H9 (cell line): ENCODE measurements around the gene GAREM2. TPM values are rescaled to one million over a fixed set of nuclear protein-coding genes. Genes with fewer than 3 reads are reported as not detected.

ENCODE experiments used
- DNase-seq: peaks from one replicate; pipeline ENCODE4 v3.0.0-alpha.2; 2017
- H2AFZ ChIP-seq: one replicate; pipeline ENCODE4 v1.6.1; 2013; ENCODE audit warnings: mild to moderate bottlenecking, low read length, control low read depth, moderate library complexity
- H2AK5ac ChIP-seq: 2 replicates; pipeline ENCODE4 v1.6.1; 2013; ENCODE audit warnings: low read length, control low read depth, mixed read lengths; ENCODE audit not compliant: insufficient read length
- H2BK120ac ChIP-seq: one replicate; pipeline ENCODE4 v1.6.1; 2013; ENCODE audit warnings: low read depth, mild to moderate bottlenecking, low read length, control low read depth, inconsistent platforms; ENCODE audit not compliant: poor library complexity, severe bottlenecking
- H2BK12ac ChIP-seq: 2 replicates; pipeline ENCODE4 v1.6.1; 2013; ENCODE audit warnings: low read length, control low read depth, mixed read lengths, low read depth; ENCODE audit not compliant: insufficient read length
- H2BK15ac ChIP-seq: 2 replicates; pipeline ENCODE4 v1.6.1; 2013; ENCODE audit warnings: low read depth, low read length, control low read depth
- H2BK20ac ChIP-seq: one replicate; pipeline ENCODE4 v1.6.1; 2013; ENCODE audit warnings: low read depth, mild to moderate bottlenecking, low read length, control low read depth, inconsistent platforms; ENCODE audit not compliant: poor library complexity, severe bottlenecking
- H2BK5ac ChIP-seq: 2 replicates; pipeline ENCODE4 v1.6.1; 2013; ENCODE audit warnings: low read length, control low read depth, mixed read lengths; ENCODE audit not compliant: insufficient read length
- H3K14ac ChIP-seq: 2 replicates; pipeline ENCODE4 v1.6.1; 2013; ENCODE audit warnings: low read length, control low read depth; ENCODE audit not compliant: insufficient read depth
- H3K18ac ChIP-seq: 2 replicates; pipeline ENCODE4 v1.6.1; 2013; ENCODE audit warnings: low read depth, mild to moderate bottlenecking, mixed read lengths, low read length, control low read depth; ENCODE audit not compliant: insufficient read length
- H3K23ac ChIP-seq: 2 replicates; pipeline ENCODE4 v1.6.1; 2013; ENCODE audit warnings: low read length, control low read depth, mixed read lengths, low read depth; ENCODE audit not compliant: insufficient read length
- H3K23me2 ChIP-seq: 2 replicates; pipeline ENCODE4 v1.6.1; 2013; ENCODE audit warnings: low read depth, mild to moderate bottlenecking, mixed read lengths, low read length, control low read depth; ENCODE audit not compliant: insufficient read length, poor library complexity, severe bottlenecking
- H3K27ac ChIP-seq: 2 replicates; pipeline ENCODE4 v1.5.1; 2013; ENCODE audit warnings: low read length, control low read depth, mixed read lengths, low read depth; ENCODE audit not compliant: insufficient read length
- H3K27me3 ChIP-seq: 2 replicates; pipeline ENCODE4 v1.6.1; 2013; ENCODE audit warnings: low read length, control low read depth, inconsistent platforms; ENCODE audit not compliant: insufficient read depth
- H3K4ac ChIP-seq: 2 replicates; pipeline ENCODE4 v1.6.1; 2013; ENCODE audit warnings: low read depth, mild to moderate bottlenecking, control low read depth, inconsistent platforms, low read length, moderate library complexity
- H3K4me1 ChIP-seq: 2 replicates; pipeline ENCODE4 v1.6.1; 2013; ENCODE audit warnings: low read length, control low read depth, inconsistent platforms; ENCODE audit not compliant: insufficient read depth
- H3K4me2 ChIP-seq: 2 replicates; pipeline ENCODE4 v1.6.1; 2013; ENCODE audit warnings: low read length, control low read depth, mixed read lengths; ENCODE audit not compliant: insufficient read length, insufficient read depth
- H3K56ac ChIP-seq: 2 replicates; pipeline ENCODE4 v1.6.1; 2013; ENCODE audit warnings: low read depth, mild to moderate bottlenecking, mixed read lengths, low read length, control low read depth; ENCODE audit not compliant: insufficient read length
- H3K79me1 ChIP-seq: 2 replicates; pipeline ENCODE4 v1.6.1; 2013; ENCODE audit warnings: low read depth, mild to moderate bottlenecking, moderate library complexity, low read length, control low read depth, inconsistent platforms; ENCODE audit not compliant: insufficient read depth, poor library complexity, severe bottlenecking
- H3K79me2 ChIP-seq: 2 replicates; pipeline ENCODE4 v1.6.1; 2013; ENCODE audit warnings: low read length, control low read depth, inconsistent platforms; ENCODE audit not compliant: insufficient read depth
- H3K9ac ChIP-seq: 2 replicates; pipeline ENCODE4 v1.6.1; 2013; ENCODE audit warnings: low read length, control low read depth, mixed read lengths; ENCODE audit not compliant: insufficient read length; ENCODE audit errors: extremely low read depth
- H3K9me3 ChIP-seq: one replicate; pipeline ENCODE4 v1.6.1; 2013; ENCODE audit warnings: low read depth, low read length, inconsistent platforms; ENCODE audit not compliant: control insufficient read depth
- H3T11ph ChIP-seq: one replicate; pipeline ENCODE4 v1.6.1; 2013; ENCODE audit warnings: mild to moderate bottlenecking, low read length, control low read depth, inconsistent platforms
- H4K20me1 ChIP-seq: one replicate; pipeline ENCODE4 v1.6.1; 2013; ENCODE audit not compliant: control insufficient read depth, insufficient read length, insufficient read depth
- H4K5ac ChIP-seq: 2 replicates; pipeline ENCODE4 v1.6.1; 2013; ENCODE audit warnings: low read depth, mild to moderate bottlenecking, mixed read lengths, low read length, control low read depth; ENCODE audit not compliant: insufficient read length
- H4K8ac ChIP-seq: replicated peaks from 2 replicates; pipeline ENCODE4 v1.6.1; 2013; ENCODE audit warnings: low read length, control low read depth, mixed read lengths, low read depth; ENCODE audit not compliant: insufficient read length
- H4K91ac ChIP-seq: 2 replicates; pipeline ENCODE4 v1.6.1; 2013; ENCODE audit warnings: low read depth, mild to moderate bottlenecking, moderate library complexity, mixed read lengths, low read length, control low read depth; ENCODE audit not compliant: insufficient read length
- H3K27ac Mint-ChIP-seq, 3 experiments: 2 replicates in 2 of 3; 3 replicates in 1 of 3; pipeline ENCODE4 v1.8.0; 2020 to 2021; ENCODE audit warnings: mixed read lengths in 3 of 3, mild to moderate bottlenecking in 1 of 3, moderate library complexity in 1 of 3
- H3K27me3 Mint-ChIP-seq: 2 replicates; pipeline ENCODE4 v1.8.0; 2021; ENCODE audit warnings: low read depth, mild to moderate bottlenecking, moderate library complexity, mixed read lengths
- H3K36me3 Mint-ChIP-seq, 3 experiments: 2 replicates in 2 of 3; 3 replicates in 1 of 3; pipeline ENCODE4 v1.8.0; 2020 to 2021; ENCODE audit warnings: low read depth in 3 of 3, mixed read lengths in 3 of 3; ENCODE audit not compliant: insufficient read depth in 1 of 3
- H3K4me1 Mint-ChIP-seq, 2 experiments: 2 replicates each; pipeline ENCODE4 v1.8.0; 2020; ENCODE audit warnings: mixed read lengths in 2 of 2
- H3K4me3 Mint-ChIP-seq, 2 experiments: 2 replicates in 1 of 2; 3 replicates in 1 of 2; pipeline ENCODE4 v1.8.0; 2020 to 2021; ENCODE audit warnings: mild to moderate bottlenecking in 2 of 2, mixed read lengths in 2 of 2, moderate library complexity in 1 of 2
- H3K9me3 Mint-ChIP-seq, 2 experiments: 2 replicates in 1 of 2; 3 replicates in 1 of 2; pipeline ENCODE4 v1.8.0; 2020; ENCODE audit warnings: mild to moderate bottlenecking in 2 of 2, mixed read lengths in 2 of 2, moderate library complexity in 1 of 2
- WGBS: extraction: QIAGEN DNeasy Blood & Tissue Kit; methylation state at CpG from one replicate; pipeline ENCODE4 v1.1.7; 2013; ENCODE audit warnings: missing lambda C conversion rate, low lambda C conversion rate, mixed read lengths; ENCODE audit not compliant: insufficient read length; ENCODE audit errors: extremely low coverage; 5-methylcytosine and 5-hydroxymethylcytosine counted together
- total RNA-seq: library from RNA; stranded (reverse); gene quantifications from 2 replicates; pipeline ENCODE4 v1.2.1, GENCODE V29; 2021
- TF ChIP-seq, protein P1 (sequence below): fragments of 200-600 bp; sonication (generic); conservative IDR thresholded peaks from 3 replicates; pipeline ENCODE4 v1.8.0; 2021; ENCODE audit warnings: antibody characterized with exemption, mild to moderate bottlenecking

The GAREM2 gene
- total RNA-seq, 1 experiment from 2014 or later: 14.4 TPM

DNA sequence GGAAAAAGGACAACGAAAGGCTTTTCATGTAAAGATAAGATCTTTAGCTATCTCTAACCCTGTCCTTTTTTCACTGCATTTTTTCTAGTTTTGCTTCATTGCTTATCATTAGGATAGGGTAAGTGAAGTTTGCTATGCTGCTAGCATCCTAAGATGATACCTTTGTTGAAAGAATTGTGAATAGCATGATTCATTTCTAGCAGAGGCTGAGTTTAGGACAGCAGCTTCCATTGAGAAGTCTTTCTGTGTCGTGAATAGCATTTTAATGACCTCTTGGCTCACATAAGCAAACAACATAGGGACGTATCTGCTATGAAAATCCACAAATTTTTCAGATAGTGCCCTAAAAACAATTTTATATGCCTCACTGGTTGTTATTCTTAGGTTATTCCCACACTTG is 36.4 kb upstream of the GAREM2 start:
- no peak overlapping the region for H3K18ac ChIP-seq
- no peak overlapping the region for H2AFZ ChIP-seq
- Mint-ChIP-seq H3K27me3 (peaks cover 1% of the 10 kb centered on the region; the same call in 1 of the 2 replicates), H3K4me3 (no peak overlapping the region), H3K4me1 (peaks cover 12 to 19% of the 10 kb centered on the region in 2 experiments), H3K36me3 (peaks cover 7 to 25% (median 22%) of the 10 kb centered on the region in 3 experiments; a peak in 6 of 7 replicates), H3K9me3 (no peaks in the 10 kb centered on the region), H3K27ac (no peak overlapping the region; a peak in 1 of 7 replicates)
- H3K23me2 ChIP-seq: no peaks in the 10 kb centered on the region
- H3T11ph ChIP-seq: no peak overlapping the region
- no peak overlapping the region for H2BK12ac ChIP-seq
- H2BK20ac ChIP-seq: no peak overlapping the region
- no peak overlapping the region for H3K23ac ChIP-seq
- no peak for DNase-seq
- H3K4me2 ChIP-seq: no peak overlapping the region
- H4K20me1 ChIP-seq: no peaks in the 10 kb centered on the region
- no peak overlapping the region for H3K27ac ChIP-seq
- no peak overlapping the region for H4K8ac ChIP-seq
- WGBS: no CpG with 5 or more reads among the region's 3 CpGs
- TF ChIP-seq, protein P1, sequence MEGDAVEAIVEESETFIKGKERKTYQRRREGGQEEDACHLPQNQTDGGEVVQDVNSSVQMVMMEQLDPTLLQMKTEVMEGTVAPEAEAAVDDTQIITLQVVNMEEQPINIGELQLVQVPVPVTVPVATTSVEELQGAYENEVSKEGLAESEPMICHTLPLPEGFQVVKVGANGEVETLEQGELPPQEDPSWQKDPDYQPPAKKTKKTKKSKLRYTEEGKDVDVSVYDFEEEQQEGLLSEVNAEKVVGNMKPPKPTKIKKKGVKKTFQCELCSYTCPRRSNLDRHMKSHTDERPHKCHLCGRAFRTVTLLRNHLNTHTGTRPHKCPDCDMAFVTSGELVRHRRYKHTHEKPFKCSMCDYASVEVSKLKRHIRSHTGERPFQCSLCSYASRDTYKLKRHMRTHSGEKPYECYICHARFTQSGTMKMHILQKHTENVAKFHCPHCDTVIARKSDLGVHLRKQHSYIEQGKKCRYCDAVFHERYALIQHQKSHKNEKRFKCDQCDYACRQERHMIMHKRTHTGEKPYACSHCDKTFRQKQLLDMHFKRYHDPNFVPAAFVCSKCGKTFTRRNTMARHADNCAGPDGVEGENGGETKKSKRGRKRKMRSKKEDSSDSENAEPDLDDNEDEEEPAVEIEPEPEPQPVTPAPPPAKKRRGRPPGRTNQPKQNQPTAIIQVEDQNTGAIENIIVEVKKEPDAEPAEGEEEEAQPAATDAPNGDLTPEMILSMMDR: no peak
- no peak overlapping the region for H3K4ac ChIP-seq
- H2AK5ac ChIP-seq: no peak overlapping the region
- H2BK5ac ChIP-seq: no peak overlapping the region
- H3K56ac ChIP-seq: no peak overlapping the region
- no peak overlapping the region for H2BK15ac ChIP-seq
- no peaks in the 10 kb centered on the region for H3K9me3 ChIP-seq
- no peak overlapping the region for H4K5ac ChIP-seq
- no peaks in the 10 kb centered on the region for H3K79me1 ChIP-seq
- no peak overlapping the region for H2BK120ac ChIP-seq
- no peaks in the 10 kb centered on the region for H3K79me2 ChIP-seq
- H3K9ac ChIP-seq: no peak overlapping the region
- no peaks in the 10 kb centered on the region for H3K27me3 ChIP-seq
- no peaks in the 10 kb centered on the region; the same call in 1 of the 2 replicates for H3K4me1 ChIP-seq
- no peak overlapping the region for H4K91ac ChIP-seq
- H3K14ac ChIP-seq: no peak overlapping the region
